ENCODE measurements around the gene PUDP.

DNA sequence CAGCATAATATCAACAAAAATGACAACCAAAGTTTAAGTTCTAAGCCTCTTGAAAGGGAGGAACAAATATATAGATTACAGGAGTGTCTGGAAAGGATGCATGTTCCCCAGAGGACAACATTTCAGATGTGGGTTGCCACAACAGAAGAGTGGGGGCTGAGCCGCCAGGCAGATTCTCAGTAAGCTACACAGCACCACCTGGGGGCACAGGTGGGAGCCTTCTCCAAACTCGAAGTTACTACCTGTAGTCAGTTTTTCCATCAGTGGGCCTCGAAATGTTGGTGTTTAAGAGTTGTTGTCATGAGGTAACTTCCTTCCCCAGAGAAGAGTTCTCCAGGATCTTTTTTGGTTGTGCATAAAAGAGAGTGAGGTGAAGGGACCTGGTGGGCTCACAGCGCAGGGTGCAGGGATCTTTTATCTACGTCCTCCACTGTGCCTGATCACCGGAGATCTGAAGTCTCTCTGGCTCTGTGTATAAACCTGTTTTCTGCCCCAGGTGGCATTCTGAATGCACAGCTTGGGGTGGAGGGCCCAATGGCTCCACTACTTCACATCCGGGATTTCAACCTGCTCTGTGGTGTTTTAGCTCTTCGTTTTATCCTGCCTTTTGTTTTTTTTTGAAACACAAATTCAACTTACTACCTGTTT is 58.9 kb downstream of the PUDP start:
- TF ChIP-seq EZH2 (IDR thresholded peaks at IDR 0.05; ENCODE audit: insufficient read depth, poor library complexity, severe bottlenecking) (no peak), EZH2phosphoT487 (IDR thresholded peaks at IDR 0.05; ENCODE audit: insufficient read depth, low read depth) (no peak)
